ENCODE results near the gene FGD6. TPM values are rescaled to one million over a fixed set of nuclear protein-coding genes. Genes with fewer than 3 reads are reported as not detected.
A peak's percentile ranks its signal among the peaks of the same experiment; 100 is the strongest.

FGD6 gene
- total RNA-seq, 1 experiment from 2014 or later, result 23.5 TPM

DNA sequence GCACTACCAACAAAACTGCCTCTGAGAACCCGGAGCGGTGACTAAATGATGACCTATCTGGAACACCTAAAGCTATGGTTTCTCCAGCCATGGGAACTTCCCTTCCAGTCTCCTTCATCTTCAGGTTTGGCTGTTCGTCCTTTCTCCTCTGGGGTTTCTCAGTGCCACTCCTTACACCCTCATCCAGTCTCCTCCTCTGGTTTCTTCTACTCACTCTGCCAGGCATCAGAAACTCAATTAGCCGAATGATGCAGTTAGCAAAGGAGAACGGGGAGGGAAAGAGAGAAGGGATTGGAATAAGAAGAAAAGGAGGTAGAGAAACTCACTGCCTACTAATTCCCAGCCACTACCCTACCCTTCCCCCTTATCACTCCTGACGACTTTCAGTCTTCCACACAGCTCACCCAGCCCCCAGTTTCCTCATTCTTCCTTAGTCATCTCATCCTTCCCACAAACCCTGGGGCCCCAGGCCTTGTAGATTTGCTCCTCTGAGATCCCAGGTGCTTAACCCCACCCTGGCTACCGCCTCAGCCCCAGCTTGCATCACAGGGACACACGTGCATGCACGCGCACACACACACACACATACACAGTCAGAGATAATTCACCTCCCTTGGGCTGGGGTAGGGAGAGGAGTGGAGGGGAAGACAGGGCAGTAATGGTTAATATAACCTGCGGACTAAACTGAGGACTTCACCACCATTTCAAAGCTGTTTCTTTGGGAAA, 13.0 kb downstream of the FGD6 start:
- H3K9me3 Mint-ChIP-seq (ENCODE audit: unreplicated experiment), result no peaks in the 10 kb centered on the region
- H3K4me3 ChIP-seq (ENCODE audit: low read depth, low read length), result no peak overlapping the region
- H3K27ac Mint-ChIP-seq (ENCODE audit: unreplicated experiment), result peak overlapping the region; percentile 82
- H3K4me1 Mint-ChIP-seq (ENCODE audit: low read depth, unreplicated experiment), result peaks cover 52% of the 10 kb centered on the region
- peaks cover 61% of the 10 kb centered on the region for H3K4me1 ChIP-seq
- no peaks in the 10 kb centered on the region for H3K36me3 ChIP-seq (ENCODE audit: control insufficient read depth, insufficient read depth, low read length)
- TF ChIP-seq, protein P1, sequence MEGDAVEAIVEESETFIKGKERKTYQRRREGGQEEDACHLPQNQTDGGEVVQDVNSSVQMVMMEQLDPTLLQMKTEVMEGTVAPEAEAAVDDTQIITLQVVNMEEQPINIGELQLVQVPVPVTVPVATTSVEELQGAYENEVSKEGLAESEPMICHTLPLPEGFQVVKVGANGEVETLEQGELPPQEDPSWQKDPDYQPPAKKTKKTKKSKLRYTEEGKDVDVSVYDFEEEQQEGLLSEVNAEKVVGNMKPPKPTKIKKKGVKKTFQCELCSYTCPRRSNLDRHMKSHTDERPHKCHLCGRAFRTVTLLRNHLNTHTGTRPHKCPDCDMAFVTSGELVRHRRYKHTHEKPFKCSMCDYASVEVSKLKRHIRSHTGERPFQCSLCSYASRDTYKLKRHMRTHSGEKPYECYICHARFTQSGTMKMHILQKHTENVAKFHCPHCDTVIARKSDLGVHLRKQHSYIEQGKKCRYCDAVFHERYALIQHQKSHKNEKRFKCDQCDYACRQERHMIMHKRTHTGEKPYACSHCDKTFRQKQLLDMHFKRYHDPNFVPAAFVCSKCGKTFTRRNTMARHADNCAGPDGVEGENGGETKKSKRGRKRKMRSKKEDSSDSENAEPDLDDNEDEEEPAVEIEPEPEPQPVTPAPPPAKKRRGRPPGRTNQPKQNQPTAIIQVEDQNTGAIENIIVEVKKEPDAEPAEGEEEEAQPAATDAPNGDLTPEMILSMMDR (IDR thresholded peaks at IDR 0.05; ENCODE audit: insufficient read depth in 1 of 2, low read depth in 1 of 2, low read length in 1 of 2, severe bottlenecking in 1 of 2, unreplicated experiment in 1 of 2), result no peak
- H3K4me3 Mint-ChIP-seq (ENCODE audit: unreplicated experiment), result peak overlapping the region; percentile 62
- ChIA-PET CTCF (interaction anchor here (0.9 to 1.2 kb wide), 2 partner anchors 13 to 131 kb away, joined by 4 to 5 read pairs; partner anchors contain the start of genes FGD6 and VEZT), POLR2A (interaction anchor here (1.0 kb wide), 1 partner anchor 13 kb away, joined by 4 read pairs; the partner anchor contains the start of genes FGD6 and VEZT)
- no peaks in the 10 kb centered on the region for H3K9me3 ChIP-seq
- BruUV-seq (replicated peaks), result TSS peak; percentile 64
- peaks cover 39% of the 10 kb centered on the region for H3K36me3 Mint-ChIP-seq (ENCODE audit: insufficient read depth, unreplicated experiment)
- H3K27me3 ChIP-seq (replicated peaks; ENCODE audit: control insufficient read depth, insufficient read depth, low read length), result no peaks in the 10 kb centered on the region
- no peaks in the 10 kb centered on the region for H3K27me3 Mint-ChIP-seq (ENCODE audit: insufficient read depth, unreplicated experiment)
- intact Hi-C loops (cut with micrococcal nuclease; ENCODE audit: unreplicated experiment), result loop anchor here (1.0 to 5.0 kb wide), 2 partner anchors 13 to 42 kb away; partner anchors contain the start of genes FGD6 and VEZT
- peak; percentile 89 to 96 for DNase-seq

DNA sequence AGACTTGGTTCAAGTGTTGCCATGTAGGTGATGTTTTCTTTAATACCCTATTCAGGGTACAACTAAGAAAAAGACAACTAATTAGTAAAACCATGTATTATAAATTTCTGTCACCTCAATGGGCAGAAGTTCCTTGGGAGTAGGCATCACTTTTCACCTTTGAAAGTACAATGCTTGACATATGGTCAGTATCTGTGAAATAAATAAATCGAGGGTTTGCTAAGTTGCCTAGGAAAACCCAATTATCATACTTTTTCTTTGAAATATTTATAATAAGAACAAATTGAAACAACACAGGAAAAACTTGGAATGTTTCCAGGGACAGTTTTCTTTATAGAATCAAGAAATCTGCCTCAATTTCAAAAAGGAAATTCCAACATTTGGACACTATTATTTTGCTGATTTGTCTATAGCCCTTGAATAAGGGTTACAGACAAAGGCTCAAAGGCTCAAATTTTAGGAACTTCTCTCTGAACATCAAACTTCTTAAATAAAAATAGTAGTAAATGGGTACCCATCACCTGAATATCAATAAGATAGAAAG, 13.7 kb downstream of the FGD6 start:
- TF ChIP-seq, protein P1 (IDR thresholded peaks at IDR 0.05; ENCODE audit: insufficient read depth in 1 of 2, low read depth in 1 of 2, low read length in 1 of 2, severe bottlenecking in 1 of 2, unreplicated experiment in 1 of 2), result no peak
- no peak overlapping the region for H3K4me3 Mint-ChIP-seq (ENCODE audit: unreplicated experiment)
- no peak overlapping the region for H3K4me3 ChIP-seq (ENCODE audit: low read depth, low read length)
- H3K4me1 Mint-ChIP-seq (ENCODE audit: low read depth, unreplicated experiment), result peaks cover 52% of the 10 kb centered on the region
- POLR2A ChIA-PET, result no interaction called here
- no peaks in the 10 kb centered on the region for H3K27me3 ChIP-seq (replicated peaks; ENCODE audit: control insufficient read depth, insufficient read depth, low read length)
- no peaks in the 10 kb centered on the region for H3K36me3 ChIP-seq (ENCODE audit: control insufficient read depth, insufficient read depth, low read length)
- no peaks in the 10 kb centered on the region for H3K9me3 Mint-ChIP-seq (ENCODE audit: unreplicated experiment)
- H3K4me1 ChIP-seq, result peaks cover 64% of the 10 kb centered on the region
- no peaks in the 10 kb centered on the region for H3K9me3 ChIP-seq
- H3K27ac Mint-ChIP-seq (ENCODE audit: unreplicated experiment), result peak overlapping the region; percentile 82
- CTCF ChIA-PET, result no interaction called here
- H3K36me3 Mint-ChIP-seq (ENCODE audit: insufficient read depth, unreplicated experiment), result peaks cover 31% of the 10 kb centered on the region
- no peaks in the 10 kb centered on the region for H3K27me3 Mint-ChIP-seq (ENCODE audit: insufficient read depth, unreplicated experiment)
- BruUV-seq (replicated peaks), result no TSS peak
- no peak for DNase-seq
- intact Hi-C loops (cut with micrococcal nuclease; ENCODE audit: unreplicated experiment), result loop anchor here (1.0 to 5.0 kb wide), 2 partner anchors 14 to 41 kb away; partner anchors contain the start of genes FGD6 and VEZT

DNA sequence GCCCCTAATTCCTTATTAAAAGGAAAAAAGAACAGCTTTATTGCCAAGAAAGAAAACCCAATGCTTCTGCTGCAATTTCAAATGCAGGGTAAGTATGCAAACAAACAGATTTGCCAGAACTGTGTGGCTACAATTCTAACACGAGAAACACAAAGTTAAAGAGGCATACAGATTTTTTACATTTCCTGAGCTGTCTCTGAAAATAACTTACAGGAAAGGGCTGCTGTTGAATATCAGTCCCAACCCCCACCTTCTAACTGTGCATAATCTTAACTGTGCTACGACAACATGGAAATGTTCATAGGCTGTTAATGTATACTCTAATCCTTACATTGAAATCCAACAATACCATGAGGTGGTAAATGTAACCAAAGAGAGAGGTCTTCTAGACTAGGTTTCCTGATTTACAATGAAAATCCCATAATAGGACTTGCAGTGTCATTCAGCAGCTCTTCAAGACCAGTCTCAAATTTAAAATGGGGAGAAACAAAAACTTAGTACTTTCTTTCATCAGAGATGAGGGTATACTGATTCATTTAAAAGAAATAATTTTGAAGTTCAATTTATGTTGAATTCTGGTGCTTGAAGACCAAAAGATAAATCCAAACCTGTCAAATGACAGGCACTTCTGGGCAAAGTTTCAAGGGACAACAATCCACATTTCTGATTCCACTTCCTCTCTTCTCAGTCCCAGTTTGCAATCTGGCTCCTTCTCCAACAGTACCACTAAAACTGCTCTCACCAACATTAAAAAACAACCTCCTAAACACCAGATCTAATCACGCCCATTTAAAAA, 14.4 kb downstream of the FGD6 start:
- ChIA-PET POLR2A (no interaction called here), CTCF (no interaction called here)
- intact Hi-C loops (cut with micrococcal nuclease; ENCODE audit: unreplicated experiment), result loop anchor here (5.0 kb wide), 1 partner anchor 41 kb away; no protein-coding TSS in a partner anchor
- DNase-seq, result no peak
- H3K9me3 Mint-ChIP-seq (ENCODE audit: unreplicated experiment), result no peaks in the 10 kb centered on the region
- no peaks in the 10 kb centered on the region for H3K27me3 ChIP-seq (replicated peaks; ENCODE audit: control insufficient read depth, insufficient read depth, low read length)
- H3K36me3 Mint-ChIP-seq (ENCODE audit: insufficient read depth, unreplicated experiment), result peaks cover 26% of the 10 kb centered on the region
- no peak overlapping the region for H3K27ac Mint-ChIP-seq (ENCODE audit: unreplicated experiment)
- peaks cover 51% of the 10 kb centered on the region for H3K4me1 Mint-ChIP-seq (ENCODE audit: low read depth, unreplicated experiment)
- no peaks in the 10 kb centered on the region for H3K36me3 ChIP-seq (ENCODE audit: control insufficient read depth, insufficient read depth, low read length)
- no TSS peak for BruUV-seq (replicated peaks)
- no peaks in the 10 kb centered on the region for H3K9me3 ChIP-seq
- no peak overlapping the region for H3K4me3 Mint-ChIP-seq (ENCODE audit: unreplicated experiment)
- no peak overlapping the region for H3K4me3 ChIP-seq (ENCODE audit: low read depth, low read length)
- H3K27me3 Mint-ChIP-seq (ENCODE audit: insufficient read depth, unreplicated experiment), result no peaks in the 10 kb centered on the region
- H3K4me1 ChIP-seq, result peaks cover 64% of the 10 kb centered on the region
- TF ChIP-seq, protein P1 (IDR thresholded peaks at IDR 0.05; ENCODE audit: insufficient read depth in 1 of 2, low read depth in 1 of 2, low read length in 1 of 2, severe bottlenecking in 1 of 2, unreplicated experiment in 1 of 2), result no peak
